Measurements from ENCODE around the gene CREB3L2.
"Not testable (repeated sequence)": the region's sequence is repeated elsewhere in the genome, so short reads cannot be mapped to it uniquely, and the experiment has no call there.

CREB3L2 gene

GRCh38 chr7:138001529-138002095 is at the start of gene CREB3L2:
Gene CREB3L2, minus strand, starts transcription at chr7:138002086. Its CDS starts 381 bp downstream, at chr7:138001705.
- no peaks in the 10 kb centered on the region for H3K27me3 ChIP-seq (ENCODE audit: control insufficient read depth, insufficient read depth, low read length)
- peaks cover 9% of the 10 kb centered on the region for H3K4me1 ChIP-seq (ENCODE audit: control insufficient read depth, insufficient read depth, low read length)
- no peaks in the 10 kb centered on the region for H3K36me3 ChIP-seq (ENCODE audit: control insufficient read depth, insufficient read depth, low read length)
- H3K4me3 ChIP-seq (ENCODE audit: low read length), result peak within 1 kb of the TSS; percentile 89
- H3K9me3 ChIP-seq (ENCODE audit: control insufficient read depth, low read length), result no peaks in the 10 kb centered on the region
- H3K9ac ChIP-seq (ENCODE audit: low read length), result peak within 1 kb of the TSS; percentile 88

GRCh38 chr7:138049505-138050116 is 47.7 kb upstream of the CREB3L2 start:
- Histone ChIP-seq H3K9me3 (ENCODE audit: control insufficient read depth, low read length) (no peaks in the 10 kb centered on the region), H3K4me3 (ENCODE audit: low read length) (no peak overlapping the region)

GRCh38 chr7:138047907-138048306 is 46.0 kb upstream of the CREB3L2 start:
- Histone ChIP-seq H3K27me3 (ENCODE audit: control insufficient read depth, insufficient read depth, low read length) (no peaks in the 10 kb centered on the region), H3K4me1 (ENCODE audit: control insufficient read depth, insufficient read depth, low read length) (no peaks in the 10 kb centered on the region), H3K36me3 (ENCODE audit: control insufficient read depth, insufficient read depth, low read length) (no peaks in the 10 kb centered on the region), H3K4me3 (ENCODE audit: low read length) (no peak overlapping the region), H3K9me3 (ENCODE audit: control insufficient read depth, low read length) (no peaks in the 10 kb centered on the region), H3K9ac (ENCODE audit: low read length) (no peak overlapping the region)

More at GRCh38 chr7:138049505-138050116, 47.7 kb upstream of the CREB3L2 start:
- Histone ChIP-seq H3K36me3 (ENCODE audit: control insufficient read depth, insufficient read depth, low read length) (no peaks in the 10 kb centered on the region), H3K27me3 (ENCODE audit: control insufficient read depth, insufficient read depth, low read length) (no peaks in the 10 kb centered on the region), H3K9ac (ENCODE audit: low read length) (no peak overlapping the region), H3K4me1 (ENCODE audit: control insufficient read depth, insufficient read depth, low read length) (no peaks in the 10 kb centered on the region)

GRCh38 chr7:138044897-138045296 is 43.0 kb upstream of the CREB3L2 start:
- Histone ChIP-seq H3K36me3 (ENCODE audit: control insufficient read depth, insufficient read depth, low read length) (no peaks in the 10 kb centered on the region), H3K27me3 (ENCODE audit: control insufficient read depth, insufficient read depth, low read length) (no peaks in the 10 kb centered on the region), H3K4me3 (ENCODE audit: low read length) (no peak overlapping the region), H3K4me1 (ENCODE audit: control insufficient read depth, insufficient read depth, low read length) (no peaks in the 10 kb centered on the region), H3K9ac (ENCODE audit: low read length) (no peak overlapping the region), H3K9me3 (ENCODE audit: control insufficient read depth, low read length) (no peaks in the 10 kb centered on the region)

- H3K4me3 ChIP-seq (ENCODE audit: low read length); H3K9ac ChIP-seq (ENCODE audit: low read length); H3K27me3 ChIP-seq (ENCODE audit: control insufficient read depth, insufficient read depth, low read length); H3K36me3 ChIP-seq (ENCODE audit: control insufficient read depth, insufficient read depth, low read length); H3K9me3 ChIP-seq (ENCODE audit: control insufficient read depth, low read length); H3K4me1 ChIP-seq (ENCODE audit: control insufficient read depth, insufficient read depth, low read length): not testable (repeated sequence)
These were observed 38.2 kb upstream of the CREB3L2 start for GRCh38 chr7:138040063-138040462.

- no peaks in the 10 kb centered on the region for H3K36me3 ChIP-seq (ENCODE audit: control insufficient read depth, insufficient read depth, low read length)
- no peak overlapping the region for H3K4me3 ChIP-seq (ENCODE audit: low read length)
- no peak overlapping the region for H3K9ac ChIP-seq (ENCODE audit: low read length)
- no peaks in the 10 kb centered on the region for H3K4me1 ChIP-seq (ENCODE audit: control insufficient read depth, insufficient read depth, low read length)
- H3K9me3 ChIP-seq (ENCODE audit: control insufficient read depth, low read length), result no peaks in the 10 kb centered on the region
- no peaks in the 10 kb centered on the region for H3K27me3 ChIP-seq (ENCODE audit: control insufficient read depth, insufficient read depth, low read length)
These were observed 34.2 kb upstream of the CREB3L2 start for GRCh38 chr7:138036135-138036534.

GRCh38 chr7:138033241-138033640 is 31.4 kb upstream of the CREB3L2 start:
- Histone ChIP-seq H3K4me3 (ENCODE audit: low read length) (no peak overlapping the region), H3K27me3 (ENCODE audit: control insufficient read depth, insufficient read depth, low read length) (no peaks in the 10 kb centered on the region), H3K9me3 (ENCODE audit: control insufficient read depth, low read length) (no peaks in the 10 kb centered on the region), H3K4me1 (ENCODE audit: control insufficient read depth, insufficient read depth, low read length) (no peaks in the 10 kb centered on the region), H3K9ac (ENCODE audit: low read length) (no peak overlapping the region), H3K36me3 (ENCODE audit: control insufficient read depth, insufficient read depth, low read length) (no peaks in the 10 kb centered on the region)

- Histone ChIP-seq H3K27me3 (ENCODE audit: control insufficient read depth, insufficient read depth, low read length) (no peaks in the 10 kb centered on the region), H3K9me3 (ENCODE audit: control insufficient read depth, low read length) (no peaks in the 10 kb centered on the region), H3K4me1 (ENCODE audit: control insufficient read depth, insufficient read depth, low read length) (no peaks in the 10 kb centered on the region), H3K9ac (ENCODE audit: low read length) (no peak overlapping the region), H3K36me3 (ENCODE audit: control insufficient read depth, insufficient read depth, low read length) (no peaks in the 10 kb centered on the region), H3K4me3 (ENCODE audit: low read length) (no peak overlapping the region)
These were observed 30.9 kb upstream of the CREB3L2 start for GRCh38 chr7:138032770-138033169.

GRCh38 chr7:138032186-138032585 is 30.3 kb upstream of the CREB3L2 start:
- no peaks in the 10 kb centered on the region for H3K4me1 ChIP-seq (ENCODE audit: control insufficient read depth, insufficient read depth, low read length)
- no peak overlapping the region for H3K4me3 ChIP-seq (ENCODE audit: low read length)
- H3K9me3 ChIP-seq (ENCODE audit: control insufficient read depth, low read length), result no peaks in the 10 kb centered on the region
- H3K9ac ChIP-seq (ENCODE audit: low read length), result no peak overlapping the region
- H3K36me3 ChIP-seq (ENCODE audit: control insufficient read depth, insufficient read depth, low read length), result no peaks in the 10 kb centered on the region
- H3K27me3 ChIP-seq (ENCODE audit: control insufficient read depth, insufficient read depth, low read length), result no peaks in the 10 kb centered on the region

- Histone ChIP-seq H3K36me3 (ENCODE audit: control insufficient read depth, insufficient read depth, low read length) (no peaks in the 10 kb centered on the region), H3K27me3 (ENCODE audit: control insufficient read depth, insufficient read depth, low read length) (no peaks in the 10 kb centered on the region), H3K9me3 (ENCODE audit: control insufficient read depth, low read length) (no peaks in the 10 kb centered on the region), H3K4me3 (ENCODE audit: low read length) (no peak overlapping the region), H3K4me1 (ENCODE audit: control insufficient read depth, insufficient read depth, low read length) (no peaks in the 10 kb centered on the region), H3K9ac (ENCODE audit: low read length) (no peak overlapping the region)
These were observed 28.9 kb upstream of the CREB3L2 start for GRCh38 chr7:138030679-138031351.

GRCh38 chr7:138029941-138030340 is 28.1 kb upstream of the CREB3L2 start:
- Histone ChIP-seq H3K9ac (ENCODE audit: low read length) (no peak overlapping the region), H3K27me3 (ENCODE audit: control insufficient read depth, insufficient read depth, low read length) (no peaks in the 10 kb centered on the region), H3K4me1 (ENCODE audit: control insufficient read depth, insufficient read depth, low read length) (no peaks in the 10 kb centered on the region)

GRCh38 chr7:138029126-138029525 is 27.2 kb upstream of the CREB3L2 start:
- no peak overlapping the region for H3K4me3 ChIP-seq (ENCODE audit: low read length)
- no peaks in the 10 kb centered on the region for H3K27me3 ChIP-seq (ENCODE audit: control insufficient read depth, insufficient read depth, low read length)
- no peaks in the 10 kb centered on the region for H3K36me3 ChIP-seq (ENCODE audit: control insufficient read depth, insufficient read depth, low read length)
- H3K9ac ChIP-seq (ENCODE audit: low read length), result no peak overlapping the region
- H3K9me3 ChIP-seq (ENCODE audit: control insufficient read depth, low read length), result no peaks in the 10 kb centered on the region
- H3K4me1 ChIP-seq (ENCODE audit: control insufficient read depth, insufficient read depth, low read length), result no peaks in the 10 kb centered on the region

More at GRCh38 chr7:138029941-138030340, 28.1 kb upstream of the CREB3L2 start:
- Histone ChIP-seq H3K36me3 (ENCODE audit: control insufficient read depth, insufficient read depth, low read length) (no peaks in the 10 kb centered on the region), H3K4me3 (ENCODE audit: low read length) (no peak overlapping the region), H3K9me3 (ENCODE audit: control insufficient read depth, low read length) (no peaks in the 10 kb centered on the region)

Measured in mucosa of stomach (tissue), 1 donor.